ENCODE results near the gene ZKSCAN5. TPM values are rescaled to one million over a fixed set of nuclear protein-coding genes. Genes with fewer than 3 reads are reported as not detected.

The ZKSCAN5 gene
- total RNA-seq, 1 experiment from 2014 or later: 10.2 TPM

DNA sequence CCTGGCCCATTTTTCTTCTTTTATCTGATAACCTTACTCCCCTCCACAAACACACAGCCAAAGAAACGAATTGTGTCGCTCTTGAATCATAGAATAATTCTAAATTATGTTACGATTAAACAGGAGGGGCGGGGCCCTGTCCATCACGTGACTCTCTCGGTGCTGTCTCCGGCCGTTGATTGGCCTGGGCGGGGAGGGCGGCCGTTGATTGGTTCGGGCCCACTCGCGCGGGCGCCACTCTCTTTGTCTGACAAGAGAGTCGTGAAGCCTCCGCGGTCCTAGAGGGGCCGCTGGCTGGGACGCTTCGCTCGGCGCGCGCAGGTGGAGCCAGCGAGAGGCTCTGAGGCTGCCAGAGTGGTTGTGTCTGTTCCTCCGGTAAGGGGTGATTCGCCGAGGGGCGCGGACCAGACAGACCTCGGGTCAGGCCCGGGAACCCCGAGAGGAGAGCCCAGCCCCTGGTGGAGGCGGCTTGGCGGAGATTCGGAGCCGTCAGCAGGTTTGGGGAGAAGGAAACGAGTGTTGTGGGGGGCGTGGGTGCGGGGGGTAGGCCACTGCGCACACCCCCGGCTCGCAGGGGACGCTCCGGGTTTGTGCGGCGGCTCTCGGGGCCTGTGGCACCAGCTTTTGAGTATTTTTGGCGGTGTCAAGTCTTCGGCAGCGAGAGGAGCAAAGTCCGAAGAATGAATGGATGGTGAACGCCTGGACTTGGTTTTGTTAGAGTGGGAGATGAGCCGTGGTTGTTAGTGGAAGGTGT lies 31.7 kb upstream of the ZKSCAN5 start, which contains the start of gene ZNF789 (continued):
- TF ChIP-seq, protein P1, sequence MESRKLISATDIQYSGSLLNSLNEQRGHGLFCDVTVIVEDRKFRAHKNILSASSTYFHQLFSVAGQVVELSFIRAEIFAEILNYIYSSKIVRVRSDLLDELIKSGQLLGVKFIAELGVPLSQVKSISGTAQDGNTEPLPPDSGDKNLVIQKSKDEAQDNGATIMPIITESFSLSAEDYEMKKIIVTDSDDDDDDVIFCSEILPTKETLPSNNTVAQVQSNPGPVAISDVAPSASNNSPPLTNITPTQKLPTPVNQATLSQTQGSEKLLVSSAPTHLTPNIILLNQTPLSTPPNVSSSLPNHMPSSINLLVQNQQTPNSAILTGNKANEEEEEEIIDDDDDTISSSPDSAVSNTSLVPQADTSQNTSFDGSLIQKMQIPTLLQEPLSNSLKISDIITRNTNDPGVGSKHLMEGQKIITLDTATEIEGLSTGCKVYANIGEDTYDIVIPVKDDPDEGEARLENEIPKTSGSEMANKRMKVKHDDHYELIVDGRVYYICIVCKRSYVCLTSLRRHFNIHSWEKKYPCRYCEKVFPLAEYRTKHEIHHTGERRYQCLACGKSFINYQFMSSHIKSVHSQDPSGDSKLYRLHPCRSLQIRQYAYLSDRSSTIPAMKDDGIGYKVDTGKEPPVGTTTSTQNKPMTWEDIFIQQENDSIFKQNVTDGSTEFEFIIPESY (IDR thresholded peaks at IDR 0.05; ENCODE audit: extremely low read depth, insufficient replicate concordance, low read length): no peak
- TF ChIP-seq, protein P2, sequence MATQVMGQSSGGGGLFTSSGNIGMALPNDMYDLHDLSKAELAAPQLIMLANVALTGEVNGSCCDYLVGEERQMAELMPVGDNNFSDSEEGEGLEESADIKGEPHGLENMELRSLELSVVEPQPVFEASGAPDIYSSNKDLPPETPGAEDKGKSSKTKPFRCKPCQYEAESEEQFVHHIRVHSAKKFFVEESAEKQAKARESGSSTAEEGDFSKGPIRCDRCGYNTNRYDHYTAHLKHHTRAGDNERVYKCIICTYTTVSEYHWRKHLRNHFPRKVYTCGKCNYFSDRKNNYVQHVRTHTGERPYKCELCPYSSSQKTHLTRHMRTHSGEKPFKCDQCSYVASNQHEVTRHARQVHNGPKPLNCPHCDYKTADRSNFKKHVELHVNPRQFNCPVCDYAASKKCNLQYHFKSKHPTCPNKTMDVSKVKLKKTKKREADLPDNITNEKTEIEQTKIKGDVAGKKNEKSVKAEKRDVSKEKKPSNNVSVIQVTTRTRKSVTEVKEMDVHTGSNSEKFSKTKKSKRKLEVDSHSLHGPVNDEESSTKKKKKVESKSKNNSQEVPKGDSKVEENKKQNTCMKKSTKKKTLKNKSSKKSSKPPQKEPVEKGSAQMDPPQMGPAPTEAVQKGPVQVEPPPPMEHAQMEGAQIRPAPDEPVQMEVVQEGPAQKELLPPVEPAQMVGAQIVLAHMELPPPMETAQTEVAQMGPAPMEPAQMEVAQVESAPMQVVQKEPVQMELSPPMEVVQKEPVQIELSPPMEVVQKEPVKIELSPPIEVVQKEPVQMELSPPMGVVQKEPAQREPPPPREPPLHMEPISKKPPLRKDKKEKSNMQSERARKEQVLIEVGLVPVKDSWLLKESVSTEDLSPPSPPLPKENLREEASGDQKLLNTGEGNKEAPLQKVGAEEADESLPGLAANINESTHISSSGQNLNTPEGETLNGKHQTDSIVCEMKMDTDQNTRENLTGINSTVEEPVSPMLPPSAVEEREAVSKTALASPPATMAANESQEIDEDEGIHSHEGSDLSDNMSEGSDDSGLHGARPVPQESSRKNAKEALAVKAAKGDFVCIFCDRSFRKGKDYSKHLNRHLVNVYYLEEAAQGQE (IDR thresholded peaks at IDR 0.05; ENCODE audit: low read depth): no peak
- TF ChIP-seq EZH2 (IDR thresholded peaks at IDR 0.05) (no peak), EGR1 (IDR thresholded peaks at IDR 0.05; ENCODE audit: low read depth) (no peak), CBX3 (IDR thresholded peaks at IDR 0.05; ENCODE audit: low read depth) (no peak), SIN3A (IDR thresholded peaks at IDR 0.05; ENCODE audit: low read depth) (no peak), FOSL1 (IDR thresholded peaks at IDR 0.05; ENCODE audit: low read depth) (no peak), CEBPB (IDR thresholded peaks at IDR 0.05; ENCODE audit: low read depth) (no peak), YY1 (IDR thresholded peaks at IDR 0.05; ENCODE audit: extremely low read depth, insufficient replicate concordance, low read depth, low read length) (peak; percentile 18)

All from HCT116 (cell line).